ENCODE results near the gene CD84.
A peak's percentile ranks its signal among the peaks of the same experiment; 100 is the strongest.

GRCh38 chr1:160544647-160545046 is 34.6 kb downstream of the CD84 start:
- TF ChIP-seq CTCF (IDR thresholded peaks at IDR 0.05; ENCODE audit: low read depth, low read length, poor library complexity, severe bottlenecking) (peak; percentile 81), EZH2phosphoT487 (IDR thresholded peaks at IDR 0.05; ENCODE audit: borderline replicate concordance, low read length) (no peak)

All from DOHH2 (cell line).